K562 (cell line): ENCODE measurements around the gene JHY. TPM values are rescaled to one million over a fixed set of nuclear protein-coding genes. Genes with fewer than 3 reads are reported as not detected.

Experiments
- ESRRB ChIP-seq: fragments of 250-450 bp; sonication (Bioruptor Pico); IDR thresholded peaks from 2 replicates; pipeline ENCODE4 v1.5.0; 2020; ENCODE audit warnings: mild to moderate bottlenecking, moderate library complexity, borderline replicate concordance
- PHF8 ChIP-seq: fragments of 200-600 bp; sonication (generic); IDR thresholded peaks from 2 replicates; pipeline ENCODE4 v1.6.1; 2012; ENCODE audit warnings: mixed run types, mild to moderate bottlenecking, inconsistent platforms, low read length, moderate library complexity, borderline replicate concordance
- ZBED1 ChIP-seq: IDR thresholded peaks from 2 replicates; pipeline ENCODE4 v1.6.1; 2014
- polyA plus RNA-seq, 8 experiments: library from polyadenylated mRNA; depleted of rRNA in 4 of 8; stranded (reverse) in 5 of 8; unstranded in 3 of 8; fragments of >200 nt; fragmentation: Nextera tagmentation in 2 of 8; fragmentation: Illumina TruSeq in 1 of 8; extraction: Ambion mirVana in 2 of 8; extraction: Trizol in 1 of 8; gene quantifications; 2 replicates each; pipeline versions ENCODE4 v1.2.1 to v1.2.3, GENCODE V29; 2011 to 2014; ENCODE audit warnings: inconsistent platforms in 1 of 8, missing spikeins in 1 of 8
- total RNA-seq, 7 experiments: library from RNA; depleted of rRNA in 6 of 7; stranded (reverse); fragments of >200 nt in 6 of 7; fragmentation: Illumina TruSeq in 2 of 7; extraction: Trizol in 2 of 7; gene quantifications; 2 replicates each; pipeline versions ENCODE4 v1.2.1 to v1.2.3, GENCODE V29; 2011 to 2021; ENCODE audit warnings: low replicate concordance in 1 of 7
- TF ChIP-seq, protein P1 (sequence below): fragments of 450-650 bp; IDR thresholded peaks from 2 replicates; pipeline ENCODE4 v1.6.1; 2016; ENCODE audit warnings: low read depth
- TF ChIP-seq, protein P2 (sequence below): sonication (generic); formaldehyde crosslinking; IDR thresholded peaks from 2 replicates; pipeline ENCODE4 v1.8.1; 2022; ENCODE audit warnings: missing genetic modification reagents
- TF ChIP-seq, protein P3 (sequence below): sonication (generic); IDR thresholded peaks from 2 replicates; pipeline ENCODE4 v1.6.1; 2016
- TF ChIP-seq, protein P4 (sequence below), 2 experiments: IDR thresholded peaks; 2 replicates each; pipeline ENCODE4 v1.6.1; 2011; ENCODE audit warnings: borderline replicate concordance in 1 of 2, control low read depth in 1 of 2, low read depth in 1 of 2, low read length in 1 of 2, mild to moderate bottlenecking in 1 of 2, mixed read lengths in 1 of 2, moderate library complexity in 1 of 2; ENCODE audit not compliant: insufficient read depth in 1 of 2, insufficient read length in 1 of 2, poor library complexity in 1 of 2, severe bottlenecking in 1 of 2; ENCODE audit errors: extremely low read depth in 1 of 2

The JHY gene
- total and polyA plus RNA-seq, 9 of the 15 experiments (the other 6 are each of a cell fraction or from before 2014, with no cell fraction given) = not detected

DNA sequence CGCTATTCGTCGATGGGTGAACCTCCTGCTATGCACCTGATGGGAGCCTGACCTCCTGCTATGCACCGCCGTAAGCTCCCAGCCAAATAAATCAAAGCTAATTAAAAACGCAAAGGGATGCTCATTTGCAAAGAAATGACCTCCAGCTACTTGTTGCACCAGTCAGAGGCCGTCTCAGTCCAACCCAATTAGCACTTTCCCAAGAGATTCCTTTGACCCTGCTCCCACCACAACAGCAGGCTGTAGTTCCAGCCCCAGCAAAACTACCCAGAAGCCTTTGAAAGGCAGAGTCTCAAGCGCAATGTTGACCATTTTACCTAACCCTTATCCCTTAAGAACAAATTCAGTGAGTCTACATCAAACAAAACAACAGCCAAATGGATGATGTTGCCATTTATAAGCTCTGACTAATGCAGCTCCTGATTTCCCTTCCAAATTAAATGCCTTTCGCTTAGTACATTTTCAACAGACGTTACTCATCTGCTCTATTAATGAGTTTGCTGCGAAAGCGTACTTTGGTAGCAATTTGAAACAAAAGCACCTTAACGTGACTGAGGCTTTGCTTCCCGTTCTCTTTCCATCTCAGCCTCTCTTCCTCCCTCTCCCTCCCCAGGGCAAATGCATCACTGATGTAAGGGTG lies 116.3 kb downstream of the JHY start (continued):
- TF ChIP-seq, protein P1, sequence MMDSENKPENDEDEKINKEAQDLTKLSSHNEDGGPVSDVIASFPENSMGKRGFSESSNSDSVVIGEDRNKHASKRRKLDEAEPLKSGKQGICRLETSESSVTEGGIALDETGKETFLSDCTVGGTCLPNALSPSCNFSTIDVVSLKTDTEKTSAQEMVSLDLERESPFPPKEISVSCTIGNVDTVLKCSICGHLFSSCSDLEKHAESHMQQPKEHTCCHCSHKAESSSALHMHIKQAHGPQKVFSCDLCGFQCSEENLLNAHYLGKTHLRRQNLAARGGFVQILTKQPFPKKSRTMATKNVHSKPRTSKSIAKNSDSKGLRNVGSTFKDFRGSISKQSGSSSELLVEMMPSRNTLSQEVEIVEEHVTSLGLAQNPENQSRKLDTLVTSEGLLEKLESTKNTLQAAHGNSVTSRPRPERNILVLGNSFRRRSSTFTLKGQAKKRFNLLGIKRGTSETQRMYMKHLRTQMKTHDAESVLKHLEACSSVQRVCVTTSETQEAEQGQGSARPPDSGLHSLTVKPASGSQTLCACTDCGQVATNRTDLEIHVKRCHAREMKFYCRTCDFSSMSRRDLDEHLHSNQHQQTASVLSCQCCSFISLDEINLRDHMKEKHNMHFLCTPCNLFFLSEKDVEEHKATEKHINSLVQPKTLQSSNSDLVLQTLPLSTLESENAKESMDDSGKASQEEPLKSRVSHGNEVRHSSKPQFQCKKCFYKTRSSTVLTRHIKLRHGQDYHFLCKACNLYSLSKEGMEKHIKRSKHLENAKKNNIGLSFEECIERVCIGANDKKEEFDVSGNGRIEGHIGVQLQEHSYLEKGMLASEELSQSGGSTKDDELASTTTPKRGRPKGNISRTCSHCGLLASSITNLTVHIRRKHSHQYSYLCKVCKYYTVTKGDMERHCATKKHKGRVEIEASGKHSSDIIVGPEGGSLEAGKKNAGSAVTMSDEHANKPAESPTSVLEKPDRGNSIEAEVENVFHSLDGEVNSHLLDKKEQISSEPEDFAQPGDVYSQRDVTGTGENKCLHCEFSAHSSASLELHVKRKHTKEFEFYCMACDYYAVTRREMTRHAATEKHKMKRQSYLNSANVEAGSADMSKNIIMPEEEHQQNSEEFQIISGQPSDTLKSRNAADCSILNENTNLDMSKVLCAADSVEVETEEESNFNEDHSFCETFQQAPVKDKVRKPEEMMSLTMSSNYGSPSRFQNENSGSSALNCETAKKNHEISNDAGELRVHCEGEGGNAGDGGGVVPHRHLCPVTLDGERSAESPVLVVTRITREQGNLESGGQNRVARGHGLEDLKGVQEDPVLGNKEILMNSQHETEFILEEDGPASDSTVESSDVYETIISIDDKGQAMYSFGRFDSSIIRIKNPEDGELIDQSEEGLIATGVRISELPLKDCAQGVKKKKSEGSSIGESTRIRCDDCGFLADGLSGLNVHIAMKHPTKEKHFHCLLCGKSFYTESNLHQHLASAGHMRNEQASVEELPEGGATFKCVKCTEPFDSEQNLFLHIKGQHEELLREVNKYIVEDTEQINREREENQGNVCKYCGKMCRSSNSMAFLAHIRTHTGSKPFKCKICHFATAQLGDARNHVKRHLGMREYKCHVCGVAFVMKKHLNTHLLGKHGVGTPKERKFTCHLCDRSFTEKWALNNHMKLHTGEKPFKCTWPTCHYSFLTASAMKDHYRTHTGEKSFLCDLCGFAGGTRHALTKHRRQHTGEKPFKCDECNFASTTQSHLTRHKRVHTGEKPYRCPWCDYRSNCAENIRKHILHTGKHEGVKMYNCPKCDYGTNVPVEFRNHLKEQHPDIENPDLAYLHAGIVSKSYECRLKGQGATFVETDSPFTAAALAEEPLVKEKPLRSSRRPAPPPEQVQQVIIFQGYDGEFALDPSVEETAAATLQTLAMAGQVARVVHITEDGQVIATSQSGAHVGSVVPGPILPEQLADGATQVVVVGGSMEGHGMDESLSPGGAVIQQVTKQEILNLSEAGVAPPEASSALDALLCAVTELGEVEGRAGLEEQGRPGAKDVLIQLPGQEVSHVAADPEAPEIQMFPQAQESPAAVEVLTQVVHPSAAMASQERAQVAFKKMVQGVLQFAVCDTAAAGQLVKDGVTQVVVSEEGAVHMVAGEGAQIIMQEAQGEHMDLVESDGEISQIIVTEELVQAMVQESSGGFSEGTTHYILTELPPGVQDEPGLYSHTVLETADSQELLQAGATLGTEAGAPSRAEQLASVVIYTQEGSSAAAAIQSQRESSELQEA = no peak
- TF ChIP-seq, protein P2, sequence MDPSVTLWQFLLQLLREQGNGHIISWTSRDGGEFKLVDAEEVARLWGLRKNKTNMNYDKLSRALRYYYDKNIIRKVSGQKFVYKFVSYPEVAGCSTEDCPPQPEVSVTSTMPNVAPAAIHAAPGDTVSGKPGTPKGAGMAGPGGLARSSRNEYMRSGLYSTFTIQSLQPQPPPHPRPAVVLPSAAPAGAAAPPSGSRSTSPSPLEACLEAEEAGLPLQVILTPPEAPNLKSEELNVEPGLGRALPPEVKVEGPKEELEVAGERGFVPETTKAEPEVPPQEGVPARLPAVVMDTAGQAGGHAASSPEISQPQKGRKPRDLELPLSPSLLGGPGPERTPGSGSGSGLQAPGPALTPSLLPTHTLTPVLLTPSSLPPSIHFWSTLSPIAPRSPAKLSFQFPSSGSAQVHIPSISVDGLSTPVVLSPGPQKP (CRISPR knock-in tag) = no peak
- TF ChIP-seq PHF8 (no peak), ZBED1 (no peak), ESRRB (CRISPR knock-in tag) (no peak)
- TF ChIP-seq, protein P3, sequence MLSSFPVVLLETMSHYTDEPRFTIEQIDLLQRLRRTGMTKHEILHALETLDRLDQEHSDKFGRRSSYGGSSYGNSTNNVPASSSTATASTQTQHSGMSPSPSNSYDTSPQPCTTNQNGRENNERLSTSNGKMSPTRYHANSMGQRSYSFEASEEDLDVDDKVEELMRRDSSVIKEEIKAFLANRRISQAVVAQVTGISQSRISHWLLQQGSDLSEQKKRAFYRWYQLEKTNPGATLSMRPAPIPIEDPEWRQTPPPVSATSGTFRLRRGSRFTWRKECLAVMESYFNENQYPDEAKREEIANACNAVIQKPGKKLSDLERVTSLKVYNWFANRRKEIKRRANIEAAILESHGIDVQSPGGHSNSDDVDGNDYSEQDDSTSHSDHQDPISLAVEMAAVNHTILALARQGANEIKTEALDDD = no peak
- TF ChIP-seq, protein P4, sequence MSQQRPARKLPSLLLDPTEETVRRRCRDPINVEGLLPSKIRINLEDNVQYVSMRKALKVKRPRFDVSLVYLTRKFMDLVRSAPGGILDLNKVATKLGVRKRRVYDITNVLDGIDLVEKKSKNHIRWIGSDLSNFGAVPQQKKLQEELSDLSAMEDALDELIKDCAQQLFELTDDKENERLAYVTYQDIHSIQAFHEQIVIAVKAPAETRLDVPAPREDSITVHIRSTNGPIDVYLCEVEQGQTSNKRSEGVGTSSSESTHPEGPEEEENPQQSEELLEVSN (IDR thresholded peaks at IDR 0.05; ENCODE audit: borderline replicate concordance in 1 of 2, extremely low read depth in 1 of 2, insufficient read depth in 1 of 2, insufficient read length in 1 of 2, low read depth in 1 of 2, low read length in 1 of 2, poor library complexity in 1 of 2, severe bottlenecking in 1 of 2) = no peak
- TF ChIP-seq, all 486 proteins: peak for 0
